GM19395 (cell line): ENCODE results near the gene EIF2S1.
"Not testable (repeated sequence)": the region's sequence is repeated elsewhere in the genome, so short reads cannot be mapped to it uniquely, and the experiment has no call there.

ENCODE experiments used
- ATAC-seq: cut with Tn5 transposase; IDR thresholded peaks from one replicate; pipeline ENCODE4 v1.9.1; 2021; ENCODE audit warnings: mild to moderate bottlenecking, moderate library complexity; ENCODE audit not compliant: unreplicated experiment

The EIF2S1 gene

DNA sequence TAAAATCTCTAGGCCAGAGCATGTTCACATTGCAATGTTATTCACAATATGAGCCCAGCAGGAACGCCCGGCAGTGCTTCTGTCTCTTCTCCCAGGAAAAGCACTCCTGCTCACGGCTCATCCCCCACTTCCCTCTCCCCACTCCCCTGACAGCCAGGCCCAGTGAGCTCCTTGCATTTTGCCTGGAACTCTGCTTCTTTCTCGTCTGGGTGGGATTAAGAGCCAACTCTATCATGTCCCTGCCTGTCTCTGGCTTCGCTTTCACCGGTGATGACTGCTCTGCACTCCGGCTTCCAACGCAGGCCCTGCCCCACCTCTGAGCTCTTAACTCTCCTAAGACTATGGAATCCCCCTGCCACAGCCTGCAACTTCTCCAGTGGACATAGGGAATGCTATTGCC lies 49.3 kb downstream of the EIF2S1 start:
- ATAC-seq = no peak

DNA sequence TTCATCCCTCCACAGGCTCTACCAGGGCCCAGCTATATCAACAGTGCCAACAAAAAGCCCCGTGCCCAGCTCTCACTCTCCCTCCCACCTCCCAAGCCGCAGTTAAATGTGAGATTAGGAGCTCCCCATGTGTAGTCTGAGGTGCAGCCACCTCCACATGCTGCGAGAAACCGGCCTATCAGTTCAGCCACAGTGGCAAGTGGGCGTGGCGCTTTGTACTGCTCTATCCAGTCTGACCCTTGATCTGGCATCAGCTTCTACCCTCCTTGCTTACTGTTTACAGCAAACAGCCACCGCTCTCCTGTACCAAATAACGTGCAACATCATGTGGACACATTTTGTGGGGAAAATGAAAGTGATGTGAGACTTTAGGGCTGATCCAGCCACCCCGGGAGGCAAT lies 50.2 kb downstream of the EIF2S1 start:
- no peak for ATAC-seq

DNA sequence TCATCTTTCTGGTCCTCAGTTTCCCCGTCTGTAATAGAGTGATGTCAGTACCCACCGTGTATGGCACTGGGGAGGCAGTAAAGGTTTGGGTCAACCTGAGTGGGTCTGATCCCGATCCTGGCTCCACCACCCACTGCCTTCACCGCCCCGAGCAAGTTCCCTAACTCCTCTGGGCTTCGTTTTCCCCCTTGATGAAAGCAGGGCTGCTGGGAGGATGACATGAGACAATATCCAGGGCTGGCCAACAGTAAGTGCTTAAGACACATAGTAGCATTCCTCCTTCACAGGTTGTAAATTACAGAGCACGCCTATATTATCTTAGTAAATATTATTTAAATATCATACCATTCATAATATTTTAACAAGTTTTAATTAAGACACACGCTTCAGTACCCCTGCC lies 51.2 kb downstream of the EIF2S1 start:
- no peak for ATAC-seq

- ATAC-seq = no peak
Measured at GRCh38 chr14:67411820-67412421, 51.8 kb downstream of the EIF2S1 start, which contains the start of gene PLEK2. PLEK2 (minus strand) TSS chr14:67412165; CDS start chr14:67412059, 106 bp downstream.

- no peak for ATAC-seq
Measured at GRCh38 chr14:67413806-67414769, 54.0 kb downstream of the EIF2S1 start.

DNA sequence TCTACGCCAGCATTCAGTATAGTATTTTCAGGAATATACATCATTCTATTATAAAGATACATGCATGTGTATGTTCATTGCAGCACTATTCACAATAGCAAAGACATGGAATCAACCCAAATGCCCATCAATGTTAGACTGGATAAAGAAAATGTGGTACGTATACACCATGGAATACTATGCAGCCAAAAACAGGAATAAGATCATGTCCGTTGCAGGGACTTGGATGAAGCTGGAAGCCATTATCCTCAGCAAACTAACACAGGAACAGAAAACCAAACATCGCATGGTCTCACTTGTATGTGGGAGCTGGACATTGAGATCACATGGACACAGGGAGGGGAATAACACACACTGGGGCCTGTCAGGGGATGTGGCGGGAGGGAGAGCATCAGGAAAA lies 55.5 kb downstream of the EIF2S1 start:
- not testable (repeated sequence) for ATAC-seq

- no peak for ATAC-seq
Measured at GRCh38 chr14:67416085-67416484, 56.0 kb downstream of the EIF2S1 start.

DNA sequence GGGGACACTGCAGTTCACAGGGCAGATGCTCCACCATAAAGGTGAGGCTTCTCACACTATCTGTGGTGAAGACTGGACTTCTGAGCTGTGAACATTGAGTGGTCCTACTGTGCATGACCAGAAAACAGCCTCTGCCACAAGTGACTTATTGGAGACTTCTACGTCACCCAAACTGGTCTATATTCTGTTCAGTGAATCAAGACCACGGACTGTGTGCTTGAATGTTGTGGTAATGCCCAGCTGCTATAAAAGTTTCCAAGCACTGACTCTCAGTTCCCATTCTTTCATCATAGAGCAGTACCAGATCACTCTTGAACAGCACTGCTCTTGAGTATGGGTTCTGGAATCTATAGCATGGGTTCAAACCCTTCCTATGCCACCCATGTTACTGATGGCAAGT lies 56.7 kb downstream of the EIF2S1 start:
- ATAC-seq = no peak

GRCh38 chr14:67417633-67418032 lies 57.5 kb downstream of the EIF2S1 start:
- no peak for ATAC-seq

- no peak for ATAC-seq
Measured at GRCh38 chr14:67418401-67419191, 58.5 kb downstream of the EIF2S1 start.

DNA sequence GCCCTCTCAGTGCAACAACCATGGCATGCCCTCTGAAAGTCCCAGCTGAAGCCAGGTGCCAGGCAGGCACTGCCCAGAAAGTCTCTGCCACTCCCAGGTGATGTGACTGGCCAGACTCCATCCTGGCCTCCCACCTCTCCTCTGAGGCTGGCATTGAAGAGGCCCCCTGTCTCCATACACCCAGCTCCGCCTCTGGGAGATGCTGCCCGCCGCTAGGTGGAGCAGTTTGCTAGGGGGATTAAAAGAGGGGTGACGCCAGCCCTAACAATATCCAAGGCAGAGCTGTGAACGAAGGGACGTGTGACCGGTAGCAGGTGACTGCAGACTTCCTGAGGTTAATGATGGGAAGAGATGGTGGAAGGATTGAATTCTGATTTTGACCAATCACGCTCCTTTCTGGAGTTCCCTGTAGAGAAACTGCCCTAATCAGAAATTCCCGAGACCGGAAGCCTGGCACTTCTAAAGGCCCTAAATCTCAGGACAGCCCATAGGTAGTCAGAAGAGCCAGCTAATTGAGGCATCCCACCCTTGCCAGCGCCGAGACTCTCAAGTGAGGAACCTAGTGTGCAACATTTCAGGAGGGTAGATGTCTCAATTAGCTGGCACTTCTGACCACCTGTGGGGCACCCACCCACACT lies 60.1 kb downstream of the EIF2S1 start:
- ATAC-seq = no peak

- ATAC-seq = no peak
Measured at GRCh38 chr14:67421356-67422224, 61.5 kb downstream of the EIF2S1 start.

GRCh38 chr14:67423424-67423823 lies 63.3 kb downstream of the EIF2S1 start:
- no peak for ATAC-seq

DNA sequence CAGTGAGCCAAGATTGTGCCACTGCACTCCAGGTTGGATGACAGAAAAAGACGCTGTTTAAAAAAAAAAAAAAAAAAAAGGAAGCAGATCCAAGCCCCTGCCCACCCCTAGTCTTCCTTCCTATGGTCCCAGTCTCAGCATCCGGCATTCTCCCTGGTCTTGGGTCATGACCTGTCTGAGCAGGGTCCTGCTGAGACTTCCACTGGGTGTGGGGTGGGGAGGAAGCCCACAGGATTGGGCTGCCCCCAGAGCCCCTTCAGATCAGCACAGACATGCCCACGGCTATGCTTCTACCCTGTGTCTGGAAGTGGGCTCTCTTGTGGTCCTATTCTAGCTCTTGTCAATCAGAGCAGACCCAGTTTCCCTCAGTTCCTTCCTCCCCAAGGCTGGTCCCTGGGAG lies 64.4 kb downstream of the EIF2S1 start:
- no peak for ATAC-seq

DNA sequence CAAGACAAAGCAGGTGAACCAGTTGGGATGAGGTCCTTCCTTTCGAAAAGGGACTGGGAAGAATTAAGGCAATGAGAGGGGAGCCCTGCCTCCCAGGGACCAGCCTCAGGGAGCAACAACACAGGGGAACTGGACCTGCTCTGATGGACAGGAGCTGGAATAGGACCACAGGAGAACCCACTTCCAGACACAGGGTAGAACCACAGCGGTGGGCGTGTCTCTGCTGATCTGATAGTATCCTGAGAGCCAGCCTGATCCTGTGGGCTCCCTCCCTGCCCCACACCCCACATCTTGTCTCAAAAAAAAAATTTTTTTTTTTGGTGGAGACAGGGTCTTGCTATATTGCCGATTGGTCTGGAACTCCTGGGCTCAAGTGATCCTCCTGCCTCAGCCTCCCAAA lies 65.5 kb downstream of the EIF2S1 start:
- no peak for ATAC-seq

- no peak for ATAC-seq
Measured at GRCh38 chr14:67426161-67426560, 66.0 kb downstream of the EIF2S1 start.

DNA sequence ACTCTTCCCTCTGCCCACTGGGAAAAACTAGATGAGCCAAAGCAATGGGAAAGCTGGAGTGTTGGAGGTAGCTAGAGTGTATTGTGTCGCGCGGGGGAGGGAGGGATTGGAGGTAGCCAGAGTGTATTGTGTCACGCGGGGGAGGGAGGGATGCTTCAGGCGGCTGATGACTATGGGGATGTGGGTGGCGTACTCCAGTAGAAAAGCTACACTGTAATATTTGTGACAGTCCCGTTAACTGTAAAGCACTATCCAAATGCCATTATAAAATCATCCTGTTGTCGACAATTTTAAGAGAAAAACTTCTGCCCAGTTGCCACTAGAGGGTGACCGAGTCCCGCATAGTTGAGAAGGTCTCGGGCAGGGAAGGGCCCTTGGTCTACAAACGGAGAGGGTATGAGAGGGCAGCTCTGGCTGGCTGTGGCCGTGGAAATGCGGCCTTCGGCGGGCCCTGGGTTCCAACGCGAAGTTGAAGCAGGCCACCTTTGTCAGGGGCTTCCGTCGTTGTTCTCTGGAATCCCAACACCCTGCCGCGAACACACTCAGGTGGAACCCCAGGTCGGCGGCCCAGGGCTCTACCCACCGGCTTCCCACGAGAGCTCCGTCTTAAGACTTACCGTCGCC lies 67.0 kb downstream of the EIF2S1 start:
- no peak for ATAC-seq

GRCh38 chr14:67428501-67429031 lies 68.4 kb downstream of the EIF2S1 start:
- ATAC-seq = no peak

- no peak for ATAC-seq
Measured at GRCh38 chr14:67429510-67430205, 69.5 kb downstream of the EIF2S1 start.
